Ovary (tissue), 9 donors: Measurements from ENCODE around the gene IQCC. TPM values are rescaled to one million over a fixed set of nuclear protein-coding genes. Genes with fewer than 3 reads are reported as not detected.

ENCODE experiments used
- DNase-seq, 5 donors: peaks; one replicate each; pipeline ENCODE4 v3.0.0-alpha.2; 2019 to 2020
- H3K27ac ChIP-seq, 2 donors: fragments of 200-600 bp; one replicate each; pipeline versions ENCODE4 v1.5.1 to v1.8.0; 2019 to 2022
- H3K27me3 ChIP-seq: fragments of 200-600 bp; one replicate; pipeline ENCODE4 v1.8.0; 2022
- H3K36me3 ChIP-seq: fragments of 200-600 bp; sonication (generic); one replicate; pipeline ENCODE4 v1.5.1; 2019
- H3K4me1 ChIP-seq: one replicate; pipeline ENCODE4 v1.8.1; 2013; ENCODE audit warnings: mild to moderate bottlenecking, moderate library complexity; ENCODE audit not compliant: insufficient read depth
- H3K4me3 ChIP-seq: fragments of 200-600 bp; sonication (generic); one replicate; pipeline ENCODE4 v1.5.1; 2017
- H3K9me3 ChIP-seq, 2 donors: fragments of 200-600 bp in 1 of 2; sonication (generic) in 1 of 2; one replicate each; pipeline versions ENCODE4 v1.5.1 to v1.8.1; 2013 to 2019; ENCODE audit warnings: mild to moderate bottlenecking in 1 of 2, moderate library complexity in 1 of 2
- CTCF ChIP-seq, 3 donors: fragments of 450-650 bp in 2 of 3; fragments of 200-600 bp in 1 of 3; IDR thresholded peaks; one replicate each; pipeline versions ENCODE4 v1.5.1 to v1.8.0; 2016 to 2022; ENCODE audit warnings: antibody characterized with exemption in 3 of 3, mild to moderate bottlenecking in 1 of 3
- EP300 ChIP-seq: sonication (generic); formaldehyde crosslinking; IDR thresholded peaks from one replicate; pipeline ENCODE4 v1.6.1; 2017; ENCODE audit warnings: antibody characterized with exemption
- POLR2A ChIP-seq: fragments of 450-650 bp; IDR thresholded peaks from one replicate; pipeline ENCODE4 v1.6.1; 2017; ENCODE audit warnings: antibody characterized with exemption, mild to moderate bottlenecking, moderate library complexity
- WGBS, 3 donors: extraction: QIAGEN DNeasy Blood & Tissue Kit in 1 of 3; methylation state at CpG; one replicate each; pipeline versions ENCODE4 v1.1.5 to v1.1.7; 2013 to 2017; 5-methylcytosine and 5-hydroxymethylcytosine counted together
- intact Hi-C, 4 donors: fragments of 100-400 bp; cut with DNase I; formaldehyde crosslinking; loops; one replicate each; pipeline versions ENCODE4 v1.11.0 to v1.15.1; 2022 to 2023
- polyA plus RNA-seq, 2 donors: library from polyadenylated mRNA; stranded (reverse); fragments of 200-250 nt in 1 of 2; fragments of 350-450 nt in 1 of 2; fragmentation: Illumina TruSeq in 1 of 2; extraction: RNeasy Lipid Tissue Mini Kit (QIAGEN cat#74804) in 1 of 2; gene quantifications; one replicate each; pipeline ENCODE4 v1.2.3, GENCODE V29; 2013 to 2014
- total RNA-seq, 7 donors: library from RNA; depleted of rRNA in 2 of 7; stranded (reverse); fragments of >200 nt in 2 of 7; fragmentation: NEBNext Ultra II Directional in 3 of 7; extraction: Animal tissue kit (Norgen Biotek cat#: 25700) in 3 of 7; gene quantifications; one replicate each; pipeline versions ENCODE4 v1.1.0 to v1.2.4, GENCODE V29; 2016 to 2023
- donor health status: DM: no; HTN: no; CAD: no; lungs with moderate emphysema.
- donor health status: DM: no; HTN: no; CAD: no.
- donor health status: Bipolar disorder and iron deficiency.
- donor health status: DM: yes; HTN: yes; CAD: no.
- donor health status: DM: no; HTN: no; CAD: no.
- donor health status: DM: yes; HTN: yes; CAD: no.

IQCC gene
- total and polyA plus RNA-seq, 9 donors, result 2.3 to 4.7 (median 2.6) TPM

DNA sequence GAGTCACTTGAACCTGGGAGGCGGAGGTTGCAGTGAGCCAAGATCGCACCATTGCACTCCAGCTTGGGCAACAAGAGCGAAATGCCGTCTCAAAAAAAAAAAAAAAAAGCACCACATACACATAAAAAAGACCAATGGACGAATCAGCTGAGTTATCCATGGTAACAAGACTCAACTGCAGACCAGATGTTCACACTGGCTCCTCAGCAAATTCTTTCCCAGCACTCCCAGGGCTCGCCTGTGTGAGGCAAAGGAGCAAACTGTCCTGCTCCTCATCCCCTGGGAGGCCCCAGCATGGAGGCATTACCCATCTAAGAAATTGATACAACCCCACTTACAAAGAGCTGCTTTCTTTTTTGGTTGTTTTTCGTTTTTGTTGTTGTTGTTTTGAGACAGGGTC lies 13.6 kb downstream of the IQCC start:
- no peaks in the 10 kb centered on the region for H3K27me3 ChIP-seq
- H3K27ac ChIP-seq, result no peak overlapping the region
- no peak overlapping the region for H3K4me3 ChIP-seq
- no peaks in the 10 kb centered on the region for H3K36me3 ChIP-seq
- no peak for DNase-seq
- TF ChIP-seq EP300 (no peak), POLR2A (no peak), CTCF (IDR thresholded peaks at IDR 0.05) (no peak)
- WGBS, 3 donors, result 76 to 84% (median 81%) methylated on average over 7 of the region's 7 CpGs
- H3K9me3 ChIP-seq, result no peaks in the 10 kb centered on the region
- H3K4me1 ChIP-seq, result peaks cover 9% of the 10 kb centered on the region
- intact Hi-C loops, result no loop called here

GRCh38 chr1:32220746-32221580 lies 15.5 kb downstream of the IQCC start:
- 86 to 95% (median 91%) methylated on average over 4 of the region's 4 CpGs for WGBS, 3 donors
- Histone ChIP-seq H3K4me1 (peaks cover 9% of the 10 kb centered on the region), H3K36me3 (no peaks in the 10 kb centered on the region), H3K27ac (no peak overlapping the region), H3K9me3 (no peaks in the 10 kb centered on the region), H3K27me3 (no peaks in the 10 kb centered on the region), H3K4me3 (peak overlapping the region; percentile 95)
- TF ChIP-seq POLR2A (no peak), CTCF (IDR thresholded peaks at IDR 0.05) (no peak), EP300 (no peak)
- intact Hi-C loops, result no loop called here
- DNase-seq, result no peak

DNA sequence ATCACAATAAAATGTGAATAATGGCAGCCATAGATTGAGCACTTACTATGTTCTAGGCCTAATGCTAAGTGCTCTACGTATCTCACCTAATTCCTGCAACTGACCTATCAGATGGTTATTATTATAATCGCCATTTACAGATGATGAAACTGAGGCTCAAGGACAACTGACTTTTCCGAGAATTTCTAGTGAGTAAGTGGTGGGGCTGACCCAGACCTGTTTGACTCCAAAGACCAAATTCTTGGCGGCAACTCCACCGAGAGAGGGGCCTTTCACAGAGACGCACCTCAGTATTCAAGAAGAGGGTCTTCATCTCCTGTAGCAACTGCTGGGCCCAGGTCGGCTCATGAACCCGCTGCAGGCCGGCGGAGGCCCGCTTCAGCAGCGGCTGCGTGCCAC lies 16.1 kb downstream of the IQCC start:
- TF ChIP-seq CTCF (IDR thresholded peaks at IDR 0.05) (no peak), EP300 (no peak), POLR2A (no peak)
- 1 to 4% (median 1%) methylated on average over 13 of the region's 13 CpGs for WGBS, 3 donors

DNA sequence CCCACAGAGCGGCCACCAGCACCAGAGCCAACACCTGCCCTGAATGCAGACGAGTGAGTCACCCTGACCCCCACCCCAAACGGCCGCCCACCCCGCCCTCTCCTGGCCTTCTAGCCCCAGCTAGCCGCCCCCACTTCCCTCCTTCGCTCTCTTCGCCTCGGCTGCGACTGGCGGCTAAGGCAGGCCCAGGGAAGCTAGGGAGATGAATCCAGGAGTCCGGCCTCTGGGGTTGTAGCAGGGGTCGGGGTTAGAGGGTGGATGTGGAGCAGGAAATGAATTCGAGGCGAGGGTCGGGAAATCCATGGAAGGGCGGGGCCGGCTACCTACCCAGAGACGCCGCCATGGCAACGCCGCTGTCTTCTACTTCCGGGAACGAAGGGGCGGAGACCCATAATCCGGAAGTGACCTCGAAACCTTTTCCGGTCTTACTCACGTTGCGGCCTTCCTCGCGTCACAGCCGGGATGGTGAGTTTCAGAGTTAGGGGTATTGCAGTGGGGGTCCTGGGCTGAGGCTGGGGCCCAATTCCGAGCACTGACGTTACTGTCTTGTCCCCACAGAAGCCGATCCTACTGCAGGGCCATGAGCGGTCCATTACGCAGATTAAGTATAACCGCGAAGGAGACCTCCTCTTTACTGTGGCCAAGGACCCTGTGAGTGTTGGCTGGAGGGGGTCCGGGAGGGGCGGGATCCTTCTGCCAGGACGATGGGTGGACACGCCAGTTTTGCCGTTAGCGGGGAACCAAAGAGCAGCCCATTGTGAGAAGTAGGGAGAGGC lies 16.7 kb downstream of the IQCC start, which contains the start of the genes EIF3I and TMEM234:
TSS of gene EIF3I (plus strand) at position 428 of the 776 bp plus-strand sequence. CDS start at position 463, 35 bp downstream.
TSS of gene TMEM234 (minus strand) at position 374 of the 776 bp plus-strand sequence. CDS start at position 343, 31 bp downstream.
- H3K4me3 ChIP-seq, result peak within 1 kb of the TSS; percentile 95
- WGBS, 3 donors, result 0% methylated on average over 46 of the region's 46 CpGs
- no peak for TF ChIP-seq CTCF (IDR thresholded peaks at IDR 0.05)
- peak; percentile 91 for TF ChIP-seq EP300
- TF ChIP-seq POLR2A, result peak; percentile 97
- peaks cover 9% of the 10 kb centered on the region for H3K4me1 ChIP-seq
- H3K27ac ChIP-seq, result peak within 1 kb of the TSS; percentile 42 to 67
- peak; percentile 90 to 95 (median 91) for DNase-seq
- H3K27me3 ChIP-seq, result no peaks in the 10 kb centered on the region
- intact Hi-C loops, result no loop called here
- no peaks in the 10 kb centered on the region for H3K9me3 ChIP-seq
- no peaks in the 10 kb centered on the region for H3K36me3 ChIP-seq

More for the DNA sequence above, 16.1 kb downstream of the IQCC start:
- Histone ChIP-seq H3K27me3 (no peaks in the 10 kb centered on the region), H3K27ac (no peak overlapping the region), H3K9me3 (no peaks in the 10 kb centered on the region), H3K4me3 (peak overlapping the region; percentile 95), H3K36me3 (no peaks in the 10 kb centered on the region), H3K4me1 (peaks cover 9% of the 10 kb centered on the region)
- intact Hi-C loops, result no loop called here
- no peak for DNase-seq
